Measurements from ENCODE around the gene GLI2. TPM values are rescaled to one million over a fixed set of nuclear protein-coding genes. Genes with fewer than 3 reads are reported as not detected.

Gene GLI2
- total and polyA plus RNA-seq, 2 of the 8 experiments (the other 6 are each of a cell fraction or from before 2014, with no cell fraction given): 18.4 to 46.9 TPM

DNA sequence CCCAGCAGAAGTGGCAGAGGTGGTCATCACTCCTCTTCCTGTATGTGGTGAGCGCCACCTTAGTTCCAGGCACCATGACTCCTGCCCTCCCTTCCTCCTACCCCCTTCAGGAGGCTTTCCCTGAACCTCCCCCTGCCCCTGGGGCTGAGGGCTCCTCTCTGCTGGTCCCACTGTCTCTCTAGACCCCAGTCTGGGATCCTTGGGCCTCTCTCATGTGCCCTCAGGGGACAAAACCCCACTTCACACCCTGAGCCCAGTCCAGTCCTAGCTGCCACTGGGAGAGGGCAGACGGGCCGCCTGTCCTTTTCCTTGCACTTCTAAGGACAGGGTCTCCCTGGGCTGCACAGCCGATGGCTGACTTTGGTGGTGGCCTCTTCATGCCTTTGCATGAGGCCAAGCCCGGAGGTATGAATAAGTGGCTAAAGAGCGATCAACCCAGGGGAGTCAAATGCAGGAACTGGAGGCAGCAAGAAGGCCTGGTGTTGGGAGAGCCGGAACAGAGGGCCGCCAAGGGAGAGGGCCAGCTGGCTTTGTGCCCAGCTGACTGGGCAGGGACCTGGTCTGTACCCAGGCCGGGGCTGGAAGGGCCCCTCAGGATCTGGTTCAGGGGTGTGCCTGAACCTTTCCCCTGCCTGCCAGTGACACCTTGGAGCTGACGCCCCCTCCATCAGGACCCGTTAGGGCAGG lies 29.5 kb downstream of the GLI2 start (continued):
- TF ChIP-seq SRF (IDR thresholded peaks at IDR 0.05; ENCODE audit: low read depth, low read length) (no peak), NRF1 (IDR thresholded peaks at IDR 0.05; ENCODE audit: low read depth, low read length) (no peak), HDAC2 (IDR thresholded peaks at IDR 0.05; ENCODE audit: borderline replicate concordance in 1 of 2, low read depth in 2 of 2, low read length in 2 of 2) (no peak)
- TF ChIP-seq, protein P1, sequence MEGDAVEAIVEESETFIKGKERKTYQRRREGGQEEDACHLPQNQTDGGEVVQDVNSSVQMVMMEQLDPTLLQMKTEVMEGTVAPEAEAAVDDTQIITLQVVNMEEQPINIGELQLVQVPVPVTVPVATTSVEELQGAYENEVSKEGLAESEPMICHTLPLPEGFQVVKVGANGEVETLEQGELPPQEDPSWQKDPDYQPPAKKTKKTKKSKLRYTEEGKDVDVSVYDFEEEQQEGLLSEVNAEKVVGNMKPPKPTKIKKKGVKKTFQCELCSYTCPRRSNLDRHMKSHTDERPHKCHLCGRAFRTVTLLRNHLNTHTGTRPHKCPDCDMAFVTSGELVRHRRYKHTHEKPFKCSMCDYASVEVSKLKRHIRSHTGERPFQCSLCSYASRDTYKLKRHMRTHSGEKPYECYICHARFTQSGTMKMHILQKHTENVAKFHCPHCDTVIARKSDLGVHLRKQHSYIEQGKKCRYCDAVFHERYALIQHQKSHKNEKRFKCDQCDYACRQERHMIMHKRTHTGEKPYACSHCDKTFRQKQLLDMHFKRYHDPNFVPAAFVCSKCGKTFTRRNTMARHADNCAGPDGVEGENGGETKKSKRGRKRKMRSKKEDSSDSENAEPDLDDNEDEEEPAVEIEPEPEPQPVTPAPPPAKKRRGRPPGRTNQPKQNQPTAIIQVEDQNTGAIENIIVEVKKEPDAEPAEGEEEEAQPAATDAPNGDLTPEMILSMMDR (IDR thresholded peaks at IDR 0.05; ENCODE audit: control extremely low read depth in 1 of 3, insufficient read depth in 1 of 3, low read depth in 1 of 3, low read length in 3 of 3): no peak

Data from H1 (cell line).